ENCODE measurements around the gene BICDL2.

BICDL2 gene, protein sequence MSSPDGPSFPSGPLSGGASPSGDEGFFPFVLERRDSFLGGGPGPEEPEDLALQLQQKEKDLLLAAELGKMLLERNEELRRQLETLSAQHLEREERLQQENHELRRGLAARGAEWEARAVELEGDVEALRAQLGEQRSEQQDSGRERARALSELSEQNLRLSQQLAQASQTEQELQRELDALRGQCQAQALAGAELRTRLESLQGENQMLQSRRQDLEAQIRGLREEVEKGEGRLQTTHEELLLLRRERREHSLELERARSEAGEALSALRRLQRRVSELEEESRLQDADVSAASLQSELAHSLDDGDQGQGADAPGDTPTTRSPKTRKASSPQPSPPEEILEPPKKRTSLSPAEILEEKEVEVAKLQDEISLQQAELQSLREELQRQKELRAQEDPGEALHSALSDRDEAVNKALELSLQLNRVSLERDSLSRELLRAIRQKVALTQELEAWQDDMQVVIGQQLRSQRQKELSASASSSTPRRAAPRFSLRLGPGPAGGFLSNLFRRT

DNA sequence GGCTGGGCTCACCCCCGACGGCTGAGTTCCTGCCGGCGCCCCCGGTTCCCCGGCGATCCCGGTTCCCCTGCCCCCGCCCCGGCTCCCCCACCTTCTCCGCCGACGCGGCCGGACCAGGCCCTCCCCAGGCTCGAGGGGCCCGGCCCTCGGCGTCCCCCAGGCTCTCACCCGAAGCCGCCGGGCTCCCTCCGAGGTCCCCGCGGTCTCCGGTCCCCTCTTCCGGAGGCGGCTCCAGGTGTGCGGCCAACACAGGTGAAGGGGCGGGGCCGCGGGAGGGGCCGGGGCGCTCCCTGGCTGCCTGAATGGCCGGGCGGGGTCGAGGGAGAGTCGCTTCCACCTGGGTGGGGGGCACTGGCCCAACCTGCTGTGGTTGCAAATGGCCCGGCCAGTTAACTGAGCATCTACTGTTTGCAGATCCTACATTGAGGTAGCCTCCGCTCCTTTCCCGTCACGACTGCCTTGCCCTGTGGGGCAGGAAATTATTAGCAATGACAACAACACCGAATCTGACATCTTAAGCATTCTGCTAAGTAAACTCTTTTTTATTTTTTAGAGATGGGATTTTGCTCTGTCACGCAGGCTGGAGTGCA is at the start of gene BICDL2:
TSS of gene BICDL2 (minus strand) at position 219 of the 590 bp plus-strand sequence. CDS start 1,448 bp downstream, outside the sequence.
- Histone ChIP-seq H3K27ac (ENCODE audit: extremely low read depth, low read depth, low read length) (no peak within 1 kb of the TSS), H3K4me3 (ENCODE audit: low read depth, low read length) (no peak within 1 kb of the TSS), H3K36me3 (ENCODE audit: control insufficient read depth in 2 of 2, insufficient read depth in 1 of 2, low read length in 2 of 2) (no peaks in the 10 kb centered on the region), H3K4me1 (ENCODE audit: control insufficient read depth, insufficient read depth, low read length) (no peaks in the 10 kb centered on the region), H3K9me3 (ENCODE audit: control insufficient read depth, insufficient read depth, low read depth, low read length) (no peaks in the 10 kb centered on the region)
- ChIA-PET POLR2A (no interaction called here), CTCF (interaction anchor here (0.9 to 7.2 kb wide), 3 partner anchors 7 to 93 kb away, joined by 3 to 87 read pairs (median 3); no protein-coding TSS in a partner anchor)
- TF ChIP-seq ZNF830 (tag by site-specific recombination; IDR thresholded peaks at IDR 0.05; ENCODE audit: low read depth) (no peak), SP2 (tag by site-specific recombination; IDR thresholded peaks at IDR 0.05) (no peak), ZNF664 (tag by site-specific recombination; IDR thresholded peaks at IDR 0.05) (peak; percentile 92)
- TF ChIP-seq, protein P1, sequence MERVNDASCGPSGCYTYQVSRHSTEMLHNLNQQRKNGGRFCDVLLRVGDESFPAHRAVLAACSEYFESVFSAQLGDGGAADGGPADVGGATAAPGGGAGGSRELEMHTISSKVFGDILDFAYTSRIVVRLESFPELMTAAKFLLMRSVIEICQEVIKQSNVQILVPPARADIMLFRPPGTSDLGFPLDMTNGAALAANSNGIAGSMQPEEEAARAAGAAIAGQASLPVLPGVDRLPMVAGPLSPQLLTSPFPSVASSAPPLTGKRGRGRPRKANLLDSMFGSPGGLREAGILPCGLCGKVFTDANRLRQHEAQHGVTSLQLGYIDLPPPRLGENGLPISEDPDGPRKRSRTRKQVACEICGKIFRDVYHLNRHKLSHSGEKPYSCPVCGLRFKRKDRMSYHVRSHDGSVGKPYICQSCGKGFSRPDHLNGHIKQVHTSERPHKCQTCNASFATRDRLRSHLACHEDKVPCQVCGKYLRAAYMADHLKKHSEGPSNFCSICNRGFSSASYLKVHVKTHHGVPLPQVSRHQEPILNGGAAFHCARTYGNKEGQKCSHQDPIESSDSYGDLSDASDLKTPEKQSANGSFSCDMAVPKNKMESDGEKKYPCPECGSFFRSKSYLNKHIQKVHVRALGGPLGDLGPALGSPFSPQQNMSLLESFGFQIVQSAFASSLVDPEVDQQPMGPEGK (tag by site-specific recombination; IDR thresholded peaks at IDR 0.05) = no peak
- TF ChIP-seq, protein P2, sequence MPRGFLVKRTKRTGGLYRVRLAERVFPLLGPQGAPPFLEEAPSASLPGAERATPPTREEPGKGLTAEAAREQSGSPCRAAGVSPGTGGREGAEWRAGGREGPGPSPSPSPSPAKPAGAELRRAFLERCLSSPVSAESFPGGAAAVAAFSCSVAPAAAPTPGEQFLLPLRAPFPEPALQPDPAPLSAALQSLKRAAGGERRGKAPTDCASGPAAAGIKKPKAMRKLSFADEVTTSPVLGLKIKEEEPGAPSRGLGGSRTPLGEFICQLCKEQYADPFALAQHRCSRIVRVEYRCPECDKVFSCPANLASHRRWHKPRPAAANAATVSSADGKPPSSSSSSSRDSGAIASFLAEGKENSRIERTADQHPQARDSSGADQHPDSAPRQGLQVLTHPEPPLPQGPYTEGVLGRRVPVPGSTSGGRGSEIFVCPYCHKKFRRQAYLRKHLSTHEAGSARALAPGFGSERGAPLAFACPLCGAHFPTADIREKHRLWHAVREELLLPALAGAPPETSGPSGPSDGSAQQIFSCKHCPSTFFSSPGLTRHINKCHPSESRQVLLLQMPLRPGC (tag by site-specific recombination; IDR thresholded peaks at IDR 0.05) = no peak
- TF ChIP-seq, protein P3, sequence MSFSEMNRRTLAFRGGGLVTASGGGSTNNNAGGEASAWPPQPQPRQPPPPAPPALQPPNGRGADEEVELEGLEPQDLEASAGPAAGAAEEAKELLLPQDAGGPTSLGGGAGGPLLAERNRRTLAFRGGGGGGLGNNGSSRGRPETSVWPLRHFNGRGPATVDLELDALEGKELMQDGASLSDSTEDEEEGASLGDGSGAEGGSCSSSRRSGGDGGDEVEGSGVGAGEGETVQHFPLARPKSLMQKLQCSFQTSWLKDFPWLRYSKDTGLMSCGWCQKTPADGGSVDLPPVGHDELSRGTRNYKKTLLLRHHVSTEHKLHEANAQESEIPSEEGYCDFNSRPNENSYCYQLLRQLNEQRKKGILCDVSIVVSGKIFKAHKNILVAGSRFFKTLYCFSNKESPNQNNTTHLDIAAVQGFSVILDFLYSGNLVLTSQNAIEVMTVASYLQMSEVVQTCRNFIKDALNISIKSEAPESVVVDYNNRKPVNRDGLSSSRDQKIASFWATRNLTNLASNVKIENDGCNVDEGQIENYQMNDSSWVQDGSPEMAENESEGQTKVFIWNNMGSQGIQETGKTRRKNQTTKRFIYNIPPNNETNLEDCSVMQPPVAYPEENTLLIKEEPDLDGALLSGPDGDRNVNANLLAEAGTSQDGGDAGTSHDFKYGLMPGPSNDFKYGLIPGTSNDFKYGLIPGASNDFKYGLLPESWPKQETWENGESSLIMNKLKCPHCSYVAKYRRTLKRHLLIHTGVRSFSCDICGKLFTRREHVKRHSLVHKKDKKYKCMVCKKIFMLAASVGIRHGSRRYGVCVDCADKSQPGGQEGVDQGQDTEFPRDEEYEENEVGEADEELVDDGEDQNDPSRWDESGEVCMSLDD (tag by site-specific recombination; IDR thresholded peaks at IDR 0.05) = no peak

DNA sequence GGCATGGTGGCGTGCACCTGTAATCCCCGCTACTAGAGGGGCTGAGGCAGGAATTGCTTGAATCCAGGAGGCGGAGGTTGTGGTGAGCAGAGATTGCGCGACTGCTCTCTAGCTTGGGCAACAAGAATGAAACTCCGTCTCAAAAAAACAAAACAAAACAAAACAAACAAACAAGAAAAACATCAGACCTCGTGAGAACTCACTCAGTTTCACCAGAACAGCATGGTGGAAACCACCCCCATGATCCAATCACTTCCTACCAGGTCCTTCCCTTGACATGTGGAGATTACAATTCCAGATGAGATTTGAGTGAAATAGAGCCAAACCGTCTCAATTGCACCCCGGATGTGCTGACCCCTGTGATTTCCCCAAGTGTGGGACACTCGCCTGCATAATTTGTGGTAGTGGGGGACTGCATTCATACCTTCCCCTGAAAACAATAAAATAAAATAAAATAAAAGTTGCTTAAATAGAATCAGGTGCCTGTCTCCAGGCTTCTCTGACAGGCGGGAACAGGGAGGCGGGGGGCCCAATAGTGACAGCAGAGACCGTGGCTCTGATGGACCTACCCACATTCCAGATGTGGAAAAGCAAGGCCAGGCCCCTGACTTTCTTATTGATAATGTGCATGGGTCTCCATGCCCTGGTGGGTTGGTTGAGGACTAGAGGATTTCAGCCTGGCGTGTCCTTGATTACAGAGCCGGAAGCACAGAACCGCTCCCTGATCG is 49.3 kb upstream of the BICDL2 start:
- H3K4me3 ChIP-seq (ENCODE audit: low read depth, low read length) = no peak overlapping the region
- TF ChIP-seq, protein P3 (tag by site-specific recombination; IDR thresholded peaks at IDR 0.05) = no peak
- TF ChIP-seq ZNF747 (tag by site-specific recombination; IDR thresholded peaks at IDR 0.05) = no peak
- TF ChIP-seq IKZF3 (tag by site-specific recombination; IDR thresholded peaks at IDR 0.05) = no peak
- TF ChIP-seq ZBTB7A (tag by site-specific recombination; IDR thresholded peaks at IDR 0.05; ENCODE audit: low read depth) = no peak
- TF ChIP-seq, protein P4, sequence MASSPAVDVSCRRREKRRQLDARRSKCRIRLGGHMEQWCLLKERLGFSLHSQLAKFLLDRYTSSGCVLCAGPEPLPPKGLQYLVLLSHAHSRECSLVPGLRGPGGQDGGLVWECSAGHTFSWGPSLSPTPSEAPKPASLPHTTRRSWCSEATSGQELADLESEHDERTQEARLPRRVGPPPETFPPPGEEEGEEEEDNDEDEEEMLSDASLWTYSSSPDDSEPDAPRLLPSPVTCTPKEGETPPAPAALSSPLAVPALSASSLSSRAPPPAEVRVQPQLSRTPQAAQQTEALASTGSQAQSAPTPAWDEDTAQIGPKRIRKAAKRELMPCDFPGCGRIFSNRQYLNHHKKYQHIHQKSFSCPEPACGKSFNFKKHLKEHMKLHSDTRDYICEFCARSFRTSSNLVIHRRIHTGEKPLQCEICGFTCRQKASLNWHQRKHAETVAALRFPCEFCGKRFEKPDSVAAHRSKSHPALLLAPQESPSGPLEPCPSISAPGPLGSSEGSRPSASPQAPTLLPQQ (tag by site-specific recombination; IDR thresholded peaks at IDR 0.05) = no peak
- TF ChIP-seq MZF1 (tag by site-specific recombination; IDR thresholded peaks at IDR 0.05; ENCODE audit: borderline replicate concordance) = no peak
- TF ChIP-seq SALL2 (tag by site-specific recombination; IDR thresholded peaks at IDR 0.05; ENCODE audit: borderline replicate concordance) = no peak
- POLR2A ChIA-PET = no interaction called here
- CTCF ChIA-PET = no interaction called here
- no peaks in the 10 kb centered on the region for H3K4me1 ChIP-seq (ENCODE audit: control insufficient read depth, insufficient read depth, low read length)
- no peak overlapping the region for H3K27ac ChIP-seq (ENCODE audit: extremely low read depth, low read depth, low read length)
- no peaks in the 10 kb centered on the region for H3K36me3 ChIP-seq (ENCODE audit: control insufficient read depth in 2 of 2, insufficient read depth in 1 of 2, low read length in 2 of 2)
- H3K9me3 ChIP-seq (ENCODE audit: control insufficient read depth, insufficient read depth, low read depth, low read length) = no peaks in the 10 kb centered on the region

All from HEK293 (cell line).